ENCODE data around the gene TLE4.
"Not testable (repeated sequence)": the region's sequence is repeated elsewhere in the genome, so short reads cannot be mapped to it uniquely, and the experiment has no call there.

TLE4 gene

GRCh38 chr9:79644048-79644447 lies 72.3 kb downstream of the TLE4 start:
- TF ChIP-seq CTCF (conservative IDR thresholded peaks at IDR 0.05; ENCODE audit: low read length): no peak
- no peak for DNase-seq (ENCODE audit: low read depth)
- no peak overlapping the region for H3K4me3 ChIP-seq (ENCODE audit: low read length)

GRCh38 chr9:79644601-79645000 lies 72.8 kb downstream of the TLE4 start:
- TF ChIP-seq CTCF (conservative IDR thresholded peaks at IDR 0.05; ENCODE audit: low read length): no peak
- no peak for DNase-seq (ENCODE audit: low read depth)
- H3K4me3 ChIP-seq (ENCODE audit: low read length): no peak overlapping the region

DNA sequence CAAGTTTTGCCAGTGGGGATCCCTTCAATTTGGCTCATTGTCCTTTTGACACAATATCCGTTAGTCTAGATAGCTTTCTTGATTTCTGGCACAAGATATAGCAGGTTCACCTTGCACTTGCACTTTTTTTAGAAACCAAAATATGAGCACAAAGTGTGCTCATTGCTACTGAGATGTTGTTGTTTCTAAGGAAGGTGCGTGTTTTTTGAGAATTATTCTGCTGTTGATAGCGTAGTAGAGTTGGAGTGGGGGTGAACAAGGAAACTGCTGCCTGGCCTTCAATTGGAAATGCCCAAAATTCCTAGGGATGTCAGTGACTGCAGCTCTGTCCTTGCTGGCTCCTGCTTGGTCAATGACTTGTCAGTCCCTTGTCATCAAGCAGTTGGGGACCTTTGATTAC lies 73.3 kb downstream of the TLE4 start:
- DNase-seq (ENCODE audit: low read depth): no peak
- no peak overlapping the region for H3K4me3 ChIP-seq (ENCODE audit: low read length)
- TF ChIP-seq CTCF (conservative IDR thresholded peaks at IDR 0.05; ENCODE audit: low read length): no peak

DNA sequence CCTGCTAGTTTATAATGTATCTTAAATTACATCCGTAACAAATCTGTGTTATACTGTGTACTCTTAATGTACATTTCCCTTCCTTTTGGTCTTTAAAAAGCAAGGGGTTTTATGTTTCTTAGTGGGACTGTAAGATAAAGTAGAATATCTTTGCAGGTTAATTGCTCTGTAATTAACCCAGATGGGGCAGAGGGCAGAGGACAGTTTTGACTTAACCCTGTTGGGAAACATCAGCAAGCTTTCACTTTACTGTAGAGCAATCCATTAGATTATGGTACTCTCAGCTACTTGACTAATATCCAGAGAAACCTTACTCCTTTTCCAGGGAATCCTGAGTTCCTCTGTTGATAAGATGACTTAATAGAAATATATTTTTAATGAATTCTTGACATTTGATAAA lies 74.3 kb downstream of the TLE4 start:
- TF ChIP-seq CTCF (conservative IDR thresholded peaks at IDR 0.05; ENCODE audit: low read length): no peak
- H3K4me3 ChIP-seq (ENCODE audit: low read length): no peak overlapping the region
- DNase-seq (ENCODE audit: low read depth): no peak

- DNase-seq (ENCODE audit: low read depth): no peak
- TF ChIP-seq CTCF (conservative IDR thresholded peaks at IDR 0.05; ENCODE audit: low read length): no peak
- H3K4me3 ChIP-seq (ENCODE audit: low read length): no peak overlapping the region
Measured at GRCh38 chr9:79651251-79651795, 79.6 kb downstream of the TLE4 start.

DNA sequence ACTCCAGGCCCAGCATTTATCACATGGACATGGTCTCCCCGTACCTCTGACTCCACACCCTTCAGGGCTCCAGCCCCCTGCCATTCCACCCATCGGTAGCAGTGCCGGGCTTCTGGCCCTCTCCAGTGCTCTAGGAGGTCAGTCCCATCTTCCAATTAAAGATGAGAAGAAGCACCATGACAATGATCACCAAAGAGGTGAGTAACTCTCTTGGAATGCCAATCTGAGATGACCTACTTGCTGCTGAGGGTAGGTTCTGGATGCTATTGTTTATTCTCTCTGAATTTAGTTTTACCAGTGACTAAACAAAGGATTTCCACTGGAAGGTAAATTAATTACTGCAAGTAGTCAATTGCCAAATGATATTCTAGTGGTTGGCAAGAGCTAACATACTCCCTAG lies 80.8 kb downstream of the TLE4 start:
- DNase-seq (ENCODE audit: low read depth): no peak
- no peak for TF ChIP-seq CTCF (conservative IDR thresholded peaks at IDR 0.05; ENCODE audit: low read length)
- H3K4me3 ChIP-seq (ENCODE audit: low read length): no peak overlapping the region

- not testable (repeated sequence) for DNase-seq (ENCODE audit: low read depth); H3K4me3 ChIP-seq (ENCODE audit: low read length)
Measured at GRCh38 chr9:79654591-79655382, 83.0 kb downstream of the TLE4 start.
